OCI-LY1 (cell line): ENCODE data around the gene P3R3URF.

Source experiments
- H2AFZ ChIP-seq: fragments of 200-600 bp; sonication (generic), shearing (Covaris generic); 2 replicates; pipeline ENCODE4 v1.6.0; 2014; ENCODE audit warnings: antibody characterized with exemption, mild to moderate bottlenecking, low read length
- H3F3A ChIP-seq: fragments of 200-600 bp; sonication (generic), shearing (Covaris generic); 2 replicates; pipeline ENCODE4 v1.6.0; 2014; ENCODE audit warnings: mild to moderate bottlenecking, antibody characterized with exemption, low read length, moderate library complexity; ENCODE audit not compliant: insufficient read depth
- H3K27ac ChIP-seq: fragments of 200-600 bp; sonication (generic); 2 replicates; pipeline ENCODE4 v1.5.1; 2014; ENCODE audit warnings: low read length, mixed run types, mild to moderate bottlenecking, low read depth; ENCODE audit not compliant: poor library complexity, severe bottlenecking
- H3K27me3 ChIP-seq: fragments of 200-600 bp; sonication (generic); 2 replicates; pipeline ENCODE4 v1.6.0; 2014; ENCODE audit warnings: antibody characterized with exemption, mild to moderate bottlenecking, low read length, moderate library complexity; ENCODE audit not compliant: insufficient read depth
- H3K36me3 ChIP-seq: fragments of 200-600 bp; sonication (generic); 2 replicates; pipeline ENCODE4 v1.6.1; 2014; ENCODE audit warnings: mild to moderate bottlenecking, antibody characterized with exemption, low read length, moderate library complexity, mixed read lengths; ENCODE audit not compliant: insufficient read depth
- H3K4me1 ChIP-seq: fragments of 200-600 bp; sonication (generic); 2 replicates; pipeline ENCODE4 v1.5.1; 2014; ENCODE audit warnings: mild to moderate bottlenecking, low read length, moderate library complexity; ENCODE audit not compliant: insufficient read depth, severe bottlenecking
- H3K4me2 ChIP-seq: fragments of 200-600 bp; sonication (generic), shearing (Covaris generic); 2 replicates; pipeline ENCODE4 v1.6.1; 2014; ENCODE audit warnings: low read length
- H3K4me3 ChIP-seq: fragments of 200-600 bp; sonication (generic); 2 replicates; pipeline ENCODE4 v1.5.1; 2014; ENCODE audit warnings: low read length, low read depth, mild to moderate bottlenecking, mixed read lengths; ENCODE audit not compliant: poor library complexity, severe bottlenecking
- H3K79me2 ChIP-seq: fragments of 200-600 bp; shearing (Covaris generic); 2 replicates; pipeline ENCODE4 v1.6.1; 2016; ENCODE audit warnings: mixed run types, low read length, mixed read lengths; ENCODE audit not compliant: insufficient read depth
- H3K9ac ChIP-seq: fragments of 200-600 bp; sonication (generic), shearing (Covaris generic); 2 replicates; pipeline ENCODE4 v1.6.1; 2014; ENCODE audit warnings: mild to moderate bottlenecking, low read length, mixed read lengths
- H3K9me2 ChIP-seq: fragments of 200-600 bp; sonication (generic), shearing (Covaris generic); 2 replicates; pipeline ENCODE4 v1.6.1; 2014; ENCODE audit warnings: low read depth, mild to moderate bottlenecking, low read length, mixed read lengths
- H3K9me3 ChIP-seq: fragments of 200-600 bp; shearing (Covaris generic); 2 replicates; pipeline ENCODE4 v1.6.1; 2014; ENCODE audit warnings: low read length, mixed read lengths
- H4K20me1 ChIP-seq: fragments of 200-600 bp; sonication (generic), shearing (Covaris generic); 2 replicates; pipeline ENCODE4 v1.6.0; 2016; ENCODE audit warnings: mild to moderate bottlenecking, low read length; ENCODE audit not compliant: insufficient read depth
- EZH2 ChIP-seq: fragments of 200-600 bp; sonication (generic), shearing (Covaris generic); IDR thresholded peaks from 2 replicates; pipeline ENCODE4 v1.8.0; 2017; ENCODE audit warnings: borderline replicate concordance, mixed run types, mild to moderate bottlenecking, antibody characterized with exemption, low read length, moderate library complexity, mixed read lengths
- TF ChIP-seq, protein P1 (sequence below): fragments of 200-600 bp; sonication (generic), shearing (Covaris generic); IDR thresholded peaks from 2 replicates; pipeline ENCODE4 v1.5.1; 2017; ENCODE audit warnings: mild to moderate bottlenecking, antibody characterized with exemption, low read length, moderate library complexity, mixed read lengths

Gene P3R3URF

DNA sequence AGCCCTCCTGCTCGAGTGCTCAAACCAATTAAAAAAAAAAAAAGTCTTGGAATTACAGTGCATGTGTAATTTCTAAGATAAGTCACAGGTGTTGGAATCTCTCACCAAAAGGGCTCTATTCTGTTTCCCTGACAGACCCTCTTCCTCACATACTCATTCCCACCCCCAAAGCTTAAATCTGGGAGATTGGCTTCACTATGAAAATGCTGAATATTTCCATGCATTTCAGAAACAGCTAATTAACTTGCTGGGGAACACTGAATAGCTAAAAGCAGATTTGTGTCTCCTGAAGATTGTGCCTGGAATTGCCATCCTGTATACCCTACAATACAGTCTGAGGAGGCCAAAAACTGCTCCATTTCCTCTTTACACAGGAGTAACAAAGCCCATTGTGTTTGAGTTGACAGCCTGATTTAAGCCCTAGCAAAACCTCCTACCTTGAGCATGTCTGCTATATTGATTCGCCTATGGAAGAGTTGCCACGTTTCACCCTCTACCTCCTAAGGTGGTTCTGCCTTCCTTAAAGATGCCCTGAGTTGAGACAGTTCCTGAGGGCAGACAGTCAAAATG, 42.4 kb downstream of the P3R3URF start:
- H3K79me2 ChIP-seq: no peaks in the 10 kb centered on the region; the same call in 1 of the 2 replicates
- no peaks in the 10 kb centered on the region for H3K9me2 ChIP-seq
- H2AFZ ChIP-seq: no peak overlapping the region
- peak overlapping the region; percentile 77 for H3K4me3 ChIP-seq
- no peak for TF ChIP-seq EZH2
- TF ChIP-seq, protein P1, sequence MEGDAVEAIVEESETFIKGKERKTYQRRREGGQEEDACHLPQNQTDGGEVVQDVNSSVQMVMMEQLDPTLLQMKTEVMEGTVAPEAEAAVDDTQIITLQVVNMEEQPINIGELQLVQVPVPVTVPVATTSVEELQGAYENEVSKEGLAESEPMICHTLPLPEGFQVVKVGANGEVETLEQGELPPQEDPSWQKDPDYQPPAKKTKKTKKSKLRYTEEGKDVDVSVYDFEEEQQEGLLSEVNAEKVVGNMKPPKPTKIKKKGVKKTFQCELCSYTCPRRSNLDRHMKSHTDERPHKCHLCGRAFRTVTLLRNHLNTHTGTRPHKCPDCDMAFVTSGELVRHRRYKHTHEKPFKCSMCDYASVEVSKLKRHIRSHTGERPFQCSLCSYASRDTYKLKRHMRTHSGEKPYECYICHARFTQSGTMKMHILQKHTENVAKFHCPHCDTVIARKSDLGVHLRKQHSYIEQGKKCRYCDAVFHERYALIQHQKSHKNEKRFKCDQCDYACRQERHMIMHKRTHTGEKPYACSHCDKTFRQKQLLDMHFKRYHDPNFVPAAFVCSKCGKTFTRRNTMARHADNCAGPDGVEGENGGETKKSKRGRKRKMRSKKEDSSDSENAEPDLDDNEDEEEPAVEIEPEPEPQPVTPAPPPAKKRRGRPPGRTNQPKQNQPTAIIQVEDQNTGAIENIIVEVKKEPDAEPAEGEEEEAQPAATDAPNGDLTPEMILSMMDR: no peak
- no peak overlapping the region for H3K27ac ChIP-seq
- H3K9me3 ChIP-seq: no peaks in the 10 kb centered on the region
- H3K4me1 ChIP-seq: peaks cover 25% of the 10 kb centered on the region
- H4K20me1 ChIP-seq: no peaks in the 10 kb centered on the region
- H3K36me3 ChIP-seq: no peaks in the 10 kb centered on the region
- H3K27me3 ChIP-seq: no peaks in the 10 kb centered on the region
- H3K4me2 ChIP-seq: peak overlapping the region; percentile 94
- no peaks in the 10 kb centered on the region for H3F3A ChIP-seq
- H3K9ac ChIP-seq: peak overlapping the region; percentile 81

DNA sequence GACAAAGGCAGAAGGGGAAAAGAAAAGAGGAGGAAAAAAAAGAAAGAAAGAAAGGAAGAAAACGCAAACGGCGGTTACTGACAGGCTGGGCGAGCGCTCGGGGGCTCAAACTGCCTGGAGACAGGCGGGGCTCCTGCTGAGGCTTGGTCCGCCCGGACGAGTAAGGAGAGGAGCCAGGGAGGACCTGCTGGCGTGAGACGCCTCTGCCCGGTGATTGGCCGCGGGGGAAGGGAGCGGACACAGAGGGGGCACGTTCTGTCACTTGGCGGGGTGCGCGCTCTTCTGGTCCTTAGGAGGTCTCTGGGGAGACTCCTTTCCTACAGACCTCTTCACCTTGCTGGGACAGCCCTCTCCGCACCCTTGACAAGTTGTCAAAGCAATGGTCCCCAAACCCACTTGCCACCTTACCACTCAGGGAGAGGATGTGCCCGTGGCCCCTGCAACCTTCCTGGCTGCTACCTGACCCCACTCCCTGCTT, 43.1 kb downstream of the P3R3URF start:
- H2AFZ ChIP-seq: peak overlapping the region; percentile 82; the same call in 1 of the 2 replicates
- peak overlapping the region; percentile 68 for H3K27ac ChIP-seq
- no peaks in the 10 kb centered on the region for H3K27me3 ChIP-seq
- peaks cover 25% of the 10 kb centered on the region for H3K4me1 ChIP-seq
- peak overlapping the region; percentile 81 for H3K9ac ChIP-seq
- no peak for TF ChIP-seq EZH2
- TF ChIP-seq, protein P1: no peak
- H3K36me3 ChIP-seq: no peaks in the 10 kb centered on the region
- H3K4me2 ChIP-seq: peak overlapping the region; percentile 94
- H4K20me1 ChIP-seq: no peaks in the 10 kb centered on the region
- no peaks in the 10 kb centered on the region for H3F3A ChIP-seq
- no peaks in the 10 kb centered on the region for H3K9me2 ChIP-seq
- H3K9me3 ChIP-seq: no peaks in the 10 kb centered on the region
- peak overlapping the region; percentile 77 for H3K4me3 ChIP-seq
- no peaks in the 10 kb centered on the region; the same call in 1 of the 2 replicates for H3K79me2 ChIP-seq

DNA sequence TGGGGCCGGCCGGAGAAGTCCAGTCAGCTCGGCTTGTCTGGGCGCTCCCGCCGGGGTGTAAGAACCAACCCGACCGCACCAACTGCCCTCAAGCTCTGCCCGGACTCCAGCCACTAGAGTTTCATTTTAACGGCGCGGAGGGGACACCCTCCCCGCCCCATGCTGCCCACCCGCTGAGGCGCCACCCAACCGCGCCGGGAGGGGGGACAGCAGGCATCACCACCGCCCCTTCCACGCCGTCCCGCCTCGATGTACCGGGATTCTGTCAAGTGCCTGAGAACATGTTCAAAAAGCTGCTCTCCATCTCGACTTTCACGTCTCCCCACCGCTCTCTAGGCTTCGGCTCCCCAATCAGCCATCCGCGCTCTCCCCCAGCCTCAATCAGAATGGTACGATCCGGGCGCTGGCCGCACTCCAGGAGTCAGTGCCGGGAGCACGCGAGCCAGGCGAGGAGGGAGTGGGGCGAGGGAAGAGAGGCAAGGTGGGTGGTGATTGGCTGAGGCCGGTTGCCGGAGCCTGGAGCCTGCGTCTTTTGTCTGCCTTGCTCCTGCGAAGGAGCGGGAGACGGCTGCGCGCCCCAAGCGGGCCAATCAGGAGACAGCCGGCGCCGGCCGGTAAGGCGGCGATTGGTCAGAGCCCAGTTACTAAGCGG, 43.6 kb downstream of the P3R3URF start, which contains the start of gene PIK3R3:
TSS of gene PIK3R3 (minus strand) at position 101 of the 652 bp plus-strand sequence. CDS start 677 bp downstream, outside the sequence.
- Histone ChIP-seq H3K9me3 (no peaks in the 10 kb centered on the region), H3K36me3 (no peaks in the 10 kb centered on the region), H3K4me3 (peak within 1 kb of the TSS; percentile 77), H3K79me2 (no peaks in the 10 kb centered on the region; the same call in 1 of the 2 replicates), H3K9ac (peak within 1 kb of the TSS; percentile 81), H2AFZ (peak within 1 kb of the TSS; percentile 82; the same call in 1 of the 2 replicates), H4K20me1 (no peaks in the 10 kb centered on the region), H3F3A (no peaks in the 10 kb centered on the region), H3K27ac (peak within 1 kb of the TSS; percentile 68), H3K27me3 (no peaks in the 10 kb centered on the region), H3K4me1 (peaks cover 25% of the 10 kb centered on the region), H3K9me2 (no peaks in the 10 kb centered on the region), H3K4me2 (peak within 1 kb of the TSS; percentile 94)
- no peak for TF ChIP-seq EZH2
- TF ChIP-seq, protein P1: no peak
